Skeletal muscle tissue (tissue), 4 donors: ENCODE data around the gene RBM46. TPM values are rescaled to one million over a fixed set of nuclear protein-coding genes. Genes with fewer than 3 reads are reported as not detected.
"Not testable (repeated sequence)": the region's sequence is repeated elsewhere in the genome, so short reads cannot be mapped to it uniquely, and the experiment has no call there.

Experiments
- H3K27ac ChIP-seq: one replicate; pipeline ENCODE4 v1.7.0; 2013; ENCODE audit warnings: mild to moderate bottlenecking, low read depth, low read length, inconsistent platforms
- H3K27me3 ChIP-seq, 3 donors: one replicate each; pipeline ENCODE4 v1.7.0; 2013; ENCODE audit warnings: low read length in 3 of 3; ENCODE audit not compliant: control insufficient read depth in 3 of 3, insufficient read depth in 3 of 3
- H3K36me3 ChIP-seq, 3 donors: one replicate each; pipeline ENCODE4 v1.7.0; 2013; ENCODE audit warnings: low read length in 3 of 3; ENCODE audit not compliant: control insufficient read depth in 3 of 3, insufficient read depth in 3 of 3
- H3K4me1 ChIP-seq, 3 donors: one replicate each; pipeline ENCODE4 v1.7.0; 2013; ENCODE audit warnings: low read length in 3 of 3, mild to moderate bottlenecking in 3 of 3; ENCODE audit not compliant: control insufficient read depth in 3 of 3, insufficient read depth in 3 of 3
- H3K4me3 ChIP-seq, 3 donors: one replicate each; pipeline ENCODE4 v1.7.0; 2013; ENCODE audit warnings: low read length in 3 of 3
- H3K9ac ChIP-seq, 3 donors: one replicate each; pipeline ENCODE4 v1.7.0; 2013; ENCODE audit warnings: low read length in 3 of 3, mild to moderate bottlenecking in 3 of 3, moderate library complexity in 2 of 3, low read depth in 1 of 3
- H3K9me3 ChIP-seq, 3 donors: one replicate each; pipeline ENCODE4 v1.7.0; 2013; ENCODE audit warnings: low read length in 3 of 3; ENCODE audit not compliant: control insufficient read depth in 3 of 3
- total RNA-seq: library from RNA; depleted of rRNA; stranded (reverse); fragments of >200 nt; gene quantifications from one replicate; pipeline ENCODE4 v1.2.3, GENCODE V29; 2014
- donor health status: Osteomylitis.

RBM46 gene
- total RNA-seq, 1 donor from 2014 or later, result not detected

DNA sequence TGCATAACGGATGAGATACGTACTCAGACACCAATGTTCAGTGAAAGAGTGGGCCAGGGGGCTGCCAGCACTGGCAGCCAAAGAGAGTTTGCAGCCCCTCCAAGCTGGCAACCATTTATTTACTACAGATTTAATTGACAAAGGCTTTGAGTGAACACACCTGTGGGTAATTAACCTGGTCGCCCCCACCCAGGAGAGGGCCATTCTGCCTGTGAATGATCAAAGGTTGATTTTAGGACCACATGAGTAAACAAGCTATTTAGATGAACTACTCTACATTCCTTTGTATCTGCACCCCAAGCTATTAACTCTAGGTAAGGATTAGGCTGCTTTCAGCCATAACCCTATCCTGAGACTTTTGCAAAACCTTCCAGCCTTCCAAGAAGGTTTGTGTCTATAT lies 55.0 kb downstream of the RBM46 start:
- no peak overlapping the region for H3K4me3 ChIP-seq
- H3K9me3 ChIP-seq, result peaks cover 0 to 3% (median 0%) of the 10 kb centered on the region in 3 donors
- no peak overlapping the region for H3K9ac ChIP-seq
- H3K27ac ChIP-seq, result no peak overlapping the region
- no peaks in the 10 kb centered on the region for H3K4me1 ChIP-seq
- H3K27me3 ChIP-seq, result no peaks in the 10 kb centered on the region
- H3K36me3 ChIP-seq, result no peaks in the 10 kb centered on the region

DNA sequence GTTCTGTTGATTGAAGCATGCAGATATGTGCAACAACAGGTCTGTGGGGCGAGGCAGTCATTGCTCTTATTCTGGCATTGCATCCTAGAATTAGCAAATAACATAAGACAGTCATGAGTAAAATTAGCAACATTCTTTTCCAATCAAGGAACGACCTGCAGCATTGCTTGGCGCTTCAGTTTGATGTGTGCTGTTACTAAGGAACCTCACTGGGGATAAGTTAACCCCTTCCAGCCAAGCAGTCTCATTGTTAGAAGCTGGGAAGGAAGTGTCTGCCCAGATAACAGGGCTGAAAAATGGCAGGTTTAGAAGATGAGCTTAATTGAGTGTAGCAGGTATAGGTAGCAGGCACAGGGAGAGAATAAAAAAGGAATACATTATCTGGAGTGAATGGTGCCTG lies 55.4 kb downstream of the RBM46 start:
- Histone ChIP-seq H3K27ac (no peak overlapping the region), H3K27me3 (no peaks in the 10 kb centered on the region), H3K9ac (no peak overlapping the region), H3K9me3 (peaks cover 0 to 3% (median 0%) of the 10 kb centered on the region in 3 donors), H3K4me3 (no peak overlapping the region), H3K4me1 (no peaks in the 10 kb centered on the region), H3K36me3 (no peaks in the 10 kb centered on the region)

DNA sequence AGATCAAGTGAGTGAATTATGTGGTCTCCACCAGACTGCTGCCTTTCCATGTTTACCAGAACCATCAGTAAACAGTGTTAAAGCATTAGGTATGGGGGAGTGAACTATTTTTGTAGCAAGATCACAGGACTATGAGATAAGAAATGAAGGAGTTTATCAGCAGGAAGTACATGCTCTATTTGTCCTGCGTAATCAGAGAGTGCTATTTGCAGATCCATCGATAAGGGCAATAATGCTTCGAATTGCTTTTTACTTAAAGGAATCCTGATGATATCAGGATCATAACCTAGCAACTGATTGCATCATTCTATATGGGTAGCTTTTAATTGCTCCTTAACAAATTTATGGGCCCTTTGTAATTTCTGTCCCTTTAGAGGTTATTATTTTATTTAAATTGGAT lies 57.1 kb downstream of the RBM46 start:
- no peaks in the 10 kb centered on the region for H3K36me3 ChIP-seq
- no peaks in the 10 kb centered on the region for H3K27me3 ChIP-seq
- no peak overlapping the region for H3K9ac ChIP-seq
- no peak overlapping the region for H3K27ac ChIP-seq
- no peaks in the 10 kb centered on the region for H3K9me3 ChIP-seq
- H3K4me1 ChIP-seq, result no peaks in the 10 kb centered on the region
- no peak overlapping the region for H3K4me3 ChIP-seq

DNA sequence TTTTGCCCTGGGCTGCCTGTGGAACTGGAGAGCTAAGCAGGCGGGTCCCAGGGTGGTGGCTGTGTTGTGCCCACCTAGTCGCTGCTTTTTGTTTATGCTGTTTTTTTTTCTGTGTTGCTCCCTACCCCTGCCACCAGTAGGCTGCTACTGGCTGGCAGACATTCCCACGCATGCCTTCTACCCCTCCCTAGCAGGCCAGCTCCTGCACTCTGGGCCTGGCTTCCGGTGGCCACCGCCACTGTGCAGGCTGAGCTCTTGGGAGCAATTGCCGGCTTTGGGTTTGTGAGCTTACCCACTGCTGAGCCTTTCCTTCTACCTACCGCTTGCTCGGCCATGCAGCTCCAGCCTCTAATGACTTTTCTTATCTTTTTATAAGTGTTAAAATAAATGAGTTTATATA lies 57.6 kb downstream of the RBM46 start:
- Histone ChIP-seq H3K9me3 (no peaks in the 10 kb centered on the region), H3K27ac (no peak overlapping the region), H3K4me3 (no peak overlapping the region), H3K27me3 (no peaks in the 10 kb centered on the region), H3K36me3 (no peaks in the 10 kb centered on the region), H3K4me1 (no peaks in the 10 kb centered on the region), H3K9ac (no peak overlapping the region)

DNA sequence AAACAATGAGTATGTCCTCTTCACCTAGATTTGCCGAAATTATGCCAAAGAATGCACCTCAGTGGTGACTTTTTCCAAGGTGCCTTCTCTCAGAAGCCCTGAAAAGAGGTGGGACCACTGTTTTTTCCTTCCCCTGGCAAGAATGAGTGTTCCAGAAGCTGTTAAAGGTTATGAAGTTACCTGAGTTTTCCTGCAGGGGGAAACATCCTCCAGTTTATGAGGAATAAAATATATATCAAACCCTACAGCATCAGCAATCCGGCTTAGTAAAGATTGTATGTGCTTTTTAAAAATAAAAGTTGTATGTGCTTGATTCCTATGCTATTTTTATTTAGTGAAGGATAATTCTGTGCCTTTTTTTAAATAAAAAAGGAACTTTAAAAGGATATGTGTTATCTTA lies 73.3 kb downstream of the RBM46 start:
- H3K9ac ChIP-seq, result no peak overlapping the region

DNA sequence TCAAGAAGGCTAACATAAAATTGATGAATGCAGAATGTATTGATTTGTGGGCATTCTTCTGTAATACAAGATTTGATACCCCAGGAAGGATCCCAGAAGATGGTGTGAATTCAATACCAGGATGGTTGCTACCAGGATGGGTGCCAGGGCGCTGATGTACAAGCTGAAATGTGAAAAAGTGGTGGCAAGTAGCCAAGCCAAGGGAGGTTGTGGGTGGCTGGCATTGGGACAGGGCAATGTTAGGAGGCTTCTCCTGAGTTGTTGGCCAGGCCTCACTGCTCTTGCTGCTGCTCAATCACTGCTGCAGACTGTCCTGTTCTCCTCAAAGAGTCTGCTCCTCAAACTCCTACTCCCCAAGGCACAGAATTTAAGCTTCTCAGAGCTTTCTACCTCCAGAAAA lies 77.1 kb downstream of the RBM46 start:
- Histone ChIP-seq H3K36me3 (no peaks in the 10 kb centered on the region), H3K4me1 (no peaks in the 10 kb centered on the region), H3K4me3 (no peak overlapping the region), H3K27ac (no peak overlapping the region), H3K9ac (no peak overlapping the region), H3K9me3 (peaks cover 0 to 2% (median 0%) of the 10 kb centered on the region in 3 donors), H3K27me3 (no peaks in the 10 kb centered on the region)

More for the DNA sequence above, 73.3 kb downstream of the RBM46 start:
- Histone ChIP-seq H3K9me3 (no peaks in the 10 kb centered on the region), H3K36me3 (no peaks in the 10 kb centered on the region), H3K27ac (no peak overlapping the region), H3K4me1 (no peaks in the 10 kb centered on the region), H3K27me3 (peaks cover 0 to 2% (median 0%) of the 10 kb centered on the region in 3 donors), H3K4me3 (no peak overlapping the region)

DNA sequence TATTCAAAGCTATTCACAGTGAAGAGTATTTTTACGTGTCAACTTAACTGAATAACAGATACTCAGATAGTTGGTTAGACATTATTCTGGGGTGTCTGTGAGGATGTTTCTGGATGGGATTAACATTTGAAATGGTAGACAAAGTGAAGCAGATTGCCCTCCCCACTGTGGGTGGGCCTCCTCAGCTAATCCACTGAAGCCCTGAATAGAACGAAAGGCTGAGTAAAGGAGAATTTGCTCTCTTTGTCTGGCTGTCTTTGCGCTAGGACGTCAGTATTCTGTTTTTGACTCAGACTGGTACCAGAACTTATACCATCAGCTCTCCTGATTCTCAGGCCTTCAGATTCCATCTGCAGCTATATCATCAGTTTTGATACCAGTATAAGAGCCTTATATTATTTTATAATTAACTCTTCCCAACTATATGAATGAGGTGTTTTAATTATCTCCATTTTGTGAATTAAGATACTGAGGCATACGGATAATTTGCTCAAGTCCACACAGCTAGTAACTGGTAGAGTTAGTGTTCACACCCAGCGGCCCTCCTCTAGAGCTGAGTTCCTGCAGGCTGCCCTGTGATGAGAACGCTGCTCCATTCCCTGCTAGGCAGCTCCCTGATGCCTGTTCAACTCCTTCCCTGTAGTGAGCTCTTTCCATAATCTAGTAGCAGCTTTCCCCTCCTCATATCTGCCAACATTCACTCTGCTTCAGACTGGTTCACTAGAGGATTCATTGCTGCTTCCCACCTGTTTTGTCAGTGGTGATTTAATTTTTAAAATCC lies 87.5 kb downstream of the RBM46 start:
- Histone ChIP-seq H3K9me3 (peaks cover 0 to under 1% (median 0%) of the 10 kb centered on the region in 3 donors), H3K4me3 (no peak overlapping the region), H3K36me3 (no peaks in the 10 kb centered on the region), H3K9ac (no peak overlapping the region), H3K27me3 (no peaks in the 10 kb centered on the region), H3K4me1 (no peaks in the 10 kb centered on the region), H3K27ac (no peak overlapping the region)

DNA sequence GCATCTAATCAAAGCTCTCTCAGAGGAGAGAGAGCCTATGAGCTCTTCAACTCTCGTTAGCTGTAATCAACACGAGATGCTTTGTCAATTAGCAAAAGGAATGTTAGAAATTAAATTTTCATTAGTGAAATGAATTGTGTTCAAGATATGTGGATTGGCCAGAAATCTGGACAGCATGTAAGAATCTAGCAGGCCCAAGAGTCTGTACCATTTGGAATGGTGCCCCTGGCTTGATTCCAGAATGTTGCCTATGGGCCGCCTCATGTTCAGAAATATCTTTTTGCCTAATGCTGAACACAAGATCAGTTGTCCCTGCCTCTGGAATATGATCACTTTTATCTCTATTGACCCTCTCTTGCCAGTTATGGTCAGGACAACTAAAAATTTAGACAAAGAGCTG lies 88.2 kb downstream of the RBM46 start:
- Histone ChIP-seq H3K9me3 (no peaks in the 10 kb centered on the region), H3K9ac (no peak overlapping the region), H3K27ac (no peak overlapping the region), H3K4me1 (no peaks in the 10 kb centered on the region), H3K36me3 (no peaks in the 10 kb centered on the region), H3K27me3 (no peaks in the 10 kb centered on the region), H3K4me3 (no peak overlapping the region)

DNA sequence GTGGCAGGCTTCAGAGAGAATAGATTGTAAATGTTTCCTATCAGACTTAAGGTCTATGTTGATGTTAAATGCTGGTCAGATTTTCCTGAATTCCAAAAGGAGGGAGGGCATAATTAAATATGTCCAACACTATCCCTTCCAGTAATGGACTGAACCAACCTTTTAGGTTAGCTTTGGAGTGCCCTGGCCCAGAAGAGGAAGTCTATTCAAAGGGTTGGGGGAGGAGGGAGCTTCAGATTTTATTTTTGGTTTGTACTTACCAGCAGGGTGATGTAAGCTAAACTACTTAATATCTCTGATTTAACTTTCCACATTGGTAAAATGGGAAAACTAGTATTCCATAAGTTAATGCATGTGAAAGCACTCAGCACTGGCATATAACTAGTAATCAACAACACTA lies 91.1 kb downstream of the RBM46 start:
- no peaks in the 10 kb centered on the region for H3K36me3 ChIP-seq
- H3K4me1 ChIP-seq, result no peaks in the 10 kb centered on the region
- H3K27ac ChIP-seq, result no peak overlapping the region
- peaks cover 0 to 3% (median 0%) of the 10 kb centered on the region in 3 donors for H3K9me3 ChIP-seq
- H3K9ac ChIP-seq, result no peak overlapping the region
- H3K27me3 ChIP-seq, result no peaks in the 10 kb centered on the region
- H3K4me3 ChIP-seq, result no peak overlapping the region

DNA sequence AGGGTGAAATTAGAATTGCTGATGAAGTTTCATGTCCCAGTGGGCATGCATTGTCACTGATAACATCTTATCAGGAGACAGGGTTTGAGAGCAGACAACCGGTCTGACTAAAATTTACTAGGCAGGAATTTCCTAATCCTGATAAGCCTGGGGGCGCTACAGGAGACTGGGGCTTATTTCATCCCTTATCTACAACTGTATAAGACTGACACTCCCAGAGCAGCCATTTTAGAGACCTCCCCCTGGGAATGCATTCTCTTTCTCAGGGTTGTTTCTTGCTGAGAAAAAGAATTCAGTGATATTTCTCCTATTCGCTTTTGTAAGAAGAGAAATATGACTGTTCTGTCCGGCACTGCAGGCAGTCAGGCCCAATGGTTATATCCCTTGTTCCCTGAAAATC lies 93.0 kb downstream of the RBM46 start:
- H3K4me1 ChIP-seq, H3K27ac ChIP-seq, H3K9ac ChIP-seq, H3K27me3 ChIP-seq, H3K36me3 ChIP-seq, H3K4me3 ChIP-seq, H3K9me3 ChIP-seq: not testable (repeated sequence)
